ENCODE measurements around the gene GRIN3A.

Gene GRIN3A

DNA sequence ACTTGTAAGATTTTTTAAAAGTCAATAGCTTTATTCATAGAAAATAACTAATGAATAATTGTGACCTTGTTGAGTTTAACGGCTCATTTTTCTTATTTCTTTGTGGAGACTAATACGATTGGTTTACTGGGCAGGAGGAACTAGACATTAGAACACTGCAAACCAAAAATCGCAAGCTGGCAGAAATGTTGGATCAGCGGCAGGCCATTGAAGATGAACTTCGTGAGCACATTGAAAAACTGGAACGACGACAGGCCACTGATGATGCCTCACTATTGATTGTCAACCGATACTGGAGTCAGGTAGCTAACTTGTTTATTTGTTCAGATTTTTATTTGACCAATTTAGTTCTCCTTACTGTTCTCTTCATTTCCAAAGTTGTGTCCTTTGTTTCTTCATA is 198.4 kb downstream of the GRIN3A start:
- TF ChIP-seq POLR2AphosphoS5 (IDR thresholded peaks at IDR 0.05; ENCODE audit: low read depth, low read length) (no peak), TAF1 (IDR thresholded peaks at IDR 0.05; ENCODE audit: low read depth, low read length) (no peak), PAX5 (IDR thresholded peaks at IDR 0.05; ENCODE audit: insufficient read depth, low read length, severe bottlenecking) (no peak), SPI1 (IDR thresholded peaks at IDR 0.05; ENCODE audit: low read depth, low read length) (no peak)
- FAIRE-seq (no peak), DNase-seq (ENCODE audit: insufficient read length, low spot score) (no peak)

DNA sequence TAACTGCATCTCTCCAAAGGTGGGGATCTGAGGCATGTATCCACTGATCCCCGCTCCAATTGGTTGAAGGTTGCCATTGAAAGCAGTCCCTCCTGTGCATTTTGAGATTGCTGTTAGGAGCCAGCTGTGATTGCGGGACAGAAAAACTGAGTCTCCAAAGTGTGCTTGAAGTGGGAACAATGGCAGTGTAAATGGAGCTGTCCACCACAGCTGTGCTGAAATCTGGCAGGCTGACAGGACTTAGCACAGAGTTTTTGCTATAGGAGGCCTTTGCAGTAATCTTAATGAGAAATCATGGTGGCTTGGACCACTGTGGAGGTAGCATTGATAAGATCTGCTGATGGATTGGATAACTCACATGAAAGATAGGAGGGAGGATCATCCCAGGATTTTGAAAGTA is 201.5 kb downstream of the GRIN3A start:
- FAIRE-seq (no peak), DNase-seq (ENCODE audit: insufficient read length, low spot score) (no peak)
- TF ChIP-seq POLR2A (IDR thresholded peaks at IDR 0.05; ENCODE audit: low read depth, low read length), result no peak
- no peak for TF ChIP-seq PAX5 (IDR thresholded peaks at IDR 0.05; ENCODE audit: insufficient read depth, low read length, severe bottlenecking)
- no peak for TF ChIP-seq TAF1 (IDR thresholded peaks at IDR 0.05; ENCODE audit: low read depth, low read length)
- TF ChIP-seq SPI1 (IDR thresholded peaks at IDR 0.05; ENCODE audit: low read depth, low read length), result no peak
- no peak for TF ChIP-seq POU2F2 (IDR thresholded peaks at IDR 0.05; ENCODE audit: low read depth, low read length)
- no peak for TF ChIP-seq POLR2AphosphoS5 (IDR thresholded peaks at IDR 0.05; ENCODE audit: low read depth, low read length)

DNA sequence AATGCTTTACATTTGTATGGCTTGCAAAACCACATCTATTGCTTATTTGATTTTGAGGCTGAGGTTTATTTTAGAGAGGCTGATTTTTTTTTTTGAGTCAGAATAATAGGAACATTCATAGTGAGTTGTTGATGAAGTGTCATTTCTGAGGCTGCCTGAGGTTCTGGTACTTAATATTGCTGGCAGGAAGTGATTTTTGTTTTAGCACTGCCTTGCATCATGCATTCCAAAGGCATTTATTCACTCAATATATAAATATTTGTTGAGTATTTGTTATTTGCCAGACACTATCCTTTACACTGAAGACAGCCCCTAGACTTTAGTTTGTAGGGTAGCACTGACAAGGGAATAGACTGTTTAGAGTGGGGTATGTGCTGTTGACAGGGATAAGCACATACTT is 202.1 kb downstream of the GRIN3A start:
- DNase-seq (ENCODE audit: insufficient read length, low spot score) (no peak), FAIRE-seq (no peak)
- TF ChIP-seq POU2F2 (IDR thresholded peaks at IDR 0.05; ENCODE audit: low read depth, low read length) (no peak), POLR2A (IDR thresholded peaks at IDR 0.05; ENCODE audit: low read depth, low read length) (no peak), SPI1 (IDR thresholded peaks at IDR 0.05; ENCODE audit: low read depth, low read length) (no peak), TAF1 (IDR thresholded peaks at IDR 0.05; ENCODE audit: low read depth, low read length) (no peak), POLR2AphosphoS5 (IDR thresholded peaks at IDR 0.05; ENCODE audit: low read depth, low read length) (no peak), PAX5 (IDR thresholded peaks at IDR 0.05; ENCODE audit: insufficient read depth, low read length, severe bottlenecking) (no peak)

DNA sequence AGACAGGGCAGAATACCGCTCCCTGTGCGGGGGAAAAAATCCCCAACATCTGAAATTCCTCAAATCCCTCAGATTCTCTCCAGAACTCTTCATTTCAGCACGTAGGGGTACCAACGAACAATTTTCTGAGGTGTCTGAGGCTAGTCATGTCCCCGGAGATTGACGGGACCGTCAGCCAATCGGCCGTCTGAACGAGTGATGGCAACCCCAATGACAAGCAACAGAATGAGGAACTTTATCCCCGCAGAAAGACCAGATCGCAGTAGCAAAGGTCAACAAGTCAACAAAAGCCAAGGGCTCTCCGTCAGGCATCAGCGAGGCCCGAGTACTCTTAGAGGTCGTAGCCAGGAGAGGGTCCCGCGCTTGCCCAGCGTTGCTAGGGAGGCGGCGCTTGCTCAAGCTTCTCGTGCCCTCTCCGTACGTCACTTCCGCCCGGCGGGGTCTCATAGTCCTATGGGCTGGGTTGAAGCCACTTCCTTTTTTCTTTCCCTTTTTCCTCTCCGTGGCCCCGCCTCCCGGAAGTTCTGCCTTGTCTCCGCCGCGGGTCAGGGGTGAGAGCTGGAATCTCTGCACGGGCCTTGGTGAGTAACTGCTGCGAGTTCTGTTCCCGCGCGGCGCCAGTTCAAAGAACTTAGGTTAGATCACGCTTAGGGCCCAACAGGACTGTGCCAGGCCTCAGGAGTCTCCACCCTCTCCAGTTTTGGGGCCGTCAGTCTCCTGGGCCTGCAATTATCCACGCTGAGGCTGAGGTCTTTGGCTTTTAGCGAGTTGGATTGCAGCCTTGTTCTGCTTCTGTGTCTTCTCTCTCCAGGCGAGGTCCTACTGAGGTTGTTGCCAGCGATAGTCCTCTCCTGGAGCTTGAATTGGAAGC is 204.9 kb downstream of the GRIN3A start, which contains the start of gene RNF20:
TSS of gene RNF20 (plus strand) at position 520 of the 871 bp plus-strand sequence. CDS start 1,571 bp downstream, outside the sequence.
- no peak for TF ChIP-seq PAX5 (IDR thresholded peaks at IDR 0.05; ENCODE audit: insufficient read depth, low read length, severe bottlenecking)
- peak; percentile 31; the same call in 1 of the 2 replicates for TF ChIP-seq POU2F2 (IDR thresholded peaks at IDR 0.05; ENCODE audit: low read depth, low read length)
- TF ChIP-seq SPI1 (IDR thresholded peaks at IDR 0.05; ENCODE audit: low read depth, low read length), result peak; percentile 94
- peak; percentile 58; the same call in 1 of the 2 replicates for TF ChIP-seq TAF1 (IDR thresholded peaks at IDR 0.05; ENCODE audit: low read depth, low read length)
- TF ChIP-seq POLR2A (IDR thresholded peaks at IDR 0.05; ENCODE audit: low read depth, low read length), result peak; percentile 54
- TF ChIP-seq POLR2AphosphoS5 (IDR thresholded peaks at IDR 0.05; ENCODE audit: low read depth, low read length), result 0 out of 2 replicates have a peak, but pooled peaks have one; percentile 22
- DNase-seq (ENCODE audit: insufficient read length, low spot score) (peak; percentile 67), FAIRE-seq (peak; percentile 86)

DNA sequence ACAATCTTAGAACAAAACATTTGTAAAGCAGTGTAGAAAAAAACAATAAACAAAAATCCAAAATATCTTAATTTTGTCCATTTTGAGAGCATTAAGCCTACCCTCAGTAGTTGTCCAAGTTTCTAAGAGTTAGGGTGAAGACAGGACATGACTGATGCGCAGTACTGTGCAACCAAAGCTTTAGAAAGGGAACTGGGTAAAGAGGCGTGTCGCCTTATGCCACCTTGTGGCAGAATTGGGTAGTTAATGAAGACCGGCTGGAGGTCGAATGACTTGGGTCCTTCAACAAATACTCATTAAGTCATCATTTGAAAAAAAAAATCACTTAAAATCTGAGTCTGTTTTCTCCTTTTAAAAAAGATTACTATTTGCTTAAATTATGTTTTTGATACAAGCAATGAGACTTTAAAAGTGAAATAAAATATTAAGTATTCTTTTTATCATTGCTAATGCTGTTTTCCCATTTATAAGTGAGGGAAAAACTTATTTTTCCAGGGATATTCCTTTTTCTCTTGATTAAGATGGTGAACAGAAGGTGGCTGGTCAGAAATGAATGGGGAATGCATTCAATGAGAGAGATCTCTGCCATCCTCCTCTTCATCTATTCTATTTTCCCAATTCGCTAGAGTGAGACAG is 208.3 kb downstream of the GRIN3A start:
- FAIRE-seq (no peak), DNase-seq (ENCODE audit: insufficient read length, low spot score) (peak; percentile 26)
- TF ChIP-seq POU2F2 (IDR thresholded peaks at IDR 0.05; ENCODE audit: low read depth, low read length), result no peak
- TF ChIP-seq SPI1 (IDR thresholded peaks at IDR 0.05; ENCODE audit: low read depth, low read length), result peak; percentile 91

DNA sequence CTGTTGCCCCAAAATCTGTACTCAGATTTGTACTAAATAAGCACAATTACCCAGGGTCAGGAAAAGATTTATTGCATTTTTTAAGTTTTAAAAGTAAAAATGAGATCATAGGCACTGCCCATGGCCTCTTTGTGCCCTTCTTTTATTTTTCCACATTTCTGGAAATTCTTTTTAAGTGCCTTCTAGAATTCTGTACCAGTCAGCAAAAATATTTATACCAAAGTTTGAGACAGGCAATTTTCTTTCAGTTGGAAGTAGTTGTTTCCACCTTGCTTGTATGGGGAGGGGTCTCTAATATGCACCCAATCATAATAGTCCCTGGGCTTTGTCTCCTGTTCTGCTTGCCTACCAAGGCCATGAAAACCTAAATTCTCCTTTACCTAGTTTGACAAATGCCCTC is 210.4 kb downstream of the GRIN3A start:
- DNase-seq (ENCODE audit: insufficient read length, low spot score) (no peak), FAIRE-seq (no peak)
- no peak for TF ChIP-seq SPI1 (IDR thresholded peaks at IDR 0.05; ENCODE audit: low read depth, low read length)
- no peak for TF ChIP-seq POLR2AphosphoS5 (IDR thresholded peaks at IDR 0.05; ENCODE audit: low read depth, low read length)
- TF ChIP-seq POLR2A (IDR thresholded peaks at IDR 0.05; ENCODE audit: low read depth, low read length), result no peak
- TF ChIP-seq POU2F2 (IDR thresholded peaks at IDR 0.05; ENCODE audit: low read depth, low read length), result no peak
- no peak for TF ChIP-seq PAX5 (IDR thresholded peaks at IDR 0.05; ENCODE audit: insufficient read depth, low read length, severe bottlenecking)
- no peak for TF ChIP-seq TAF1 (IDR thresholded peaks at IDR 0.05; ENCODE audit: low read depth, low read length)

DNA sequence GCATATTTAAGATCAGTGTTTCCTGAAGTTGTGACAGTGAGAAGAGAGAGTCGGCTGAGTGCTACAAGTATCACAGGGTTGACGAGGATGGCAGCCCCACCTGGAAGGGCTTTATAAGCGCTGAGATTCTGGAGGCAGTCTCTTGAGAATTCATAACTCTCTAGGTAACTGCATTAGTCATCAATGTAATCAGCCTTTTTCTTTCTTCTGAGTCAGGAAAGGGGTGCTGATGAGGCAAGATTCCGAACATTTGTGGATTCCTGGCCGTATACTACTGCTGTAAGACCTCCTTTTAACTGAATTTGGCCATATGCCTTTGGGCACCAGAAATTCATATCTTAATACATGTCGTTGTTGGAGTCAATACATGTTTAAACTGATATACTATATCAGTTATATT is 211.4 kb downstream of the GRIN3A start:
- TF ChIP-seq POU2F2 (IDR thresholded peaks at IDR 0.05; ENCODE audit: low read depth, low read length) (no peak), PAX5 (IDR thresholded peaks at IDR 0.05; ENCODE audit: insufficient read depth, low read length, severe bottlenecking) (no peak), TAF1 (IDR thresholded peaks at IDR 0.05; ENCODE audit: low read depth, low read length) (no peak), POLR2A (IDR thresholded peaks at IDR 0.05; ENCODE audit: low read depth, low read length) (no peak), POLR2AphosphoS5 (IDR thresholded peaks at IDR 0.05; ENCODE audit: low read depth, low read length) (no peak), SPI1 (IDR thresholded peaks at IDR 0.05; ENCODE audit: low read depth, low read length) (no peak)
- FAIRE-seq (no peak), DNase-seq (ENCODE audit: insufficient read length, low spot score) (no peak)

DNA sequence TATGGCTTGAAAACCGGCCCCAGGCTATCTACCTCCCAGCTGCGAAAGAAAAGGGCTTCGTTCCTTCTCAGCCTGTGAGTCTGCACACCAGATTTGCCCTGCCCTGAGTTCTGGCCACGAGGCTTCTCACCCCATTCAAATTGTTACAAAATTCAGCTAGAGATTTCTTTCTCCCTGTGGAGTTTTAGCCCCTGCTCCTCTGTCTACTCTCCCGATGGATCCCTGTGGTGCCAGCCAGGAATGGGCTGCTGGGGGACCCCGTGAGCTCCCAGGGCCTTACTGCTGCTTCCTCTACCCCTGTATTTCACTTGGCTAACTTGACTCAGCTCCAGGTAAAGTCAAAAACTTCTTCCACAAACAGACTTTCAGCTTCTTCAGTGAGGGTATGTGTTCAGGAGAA is 214.1 kb downstream of the GRIN3A start:
- TF ChIP-seq TAF1 (IDR thresholded peaks at IDR 0.05; ENCODE audit: low read depth, low read length) (no peak), PAX5 (IDR thresholded peaks at IDR 0.05; ENCODE audit: insufficient read depth, low read length, severe bottlenecking) (no peak), POLR2AphosphoS5 (IDR thresholded peaks at IDR 0.05; ENCODE audit: low read depth, low read length) (no peak), POLR2A (IDR thresholded peaks at IDR 0.05; ENCODE audit: low read depth, low read length) (no peak), SPI1 (IDR thresholded peaks at IDR 0.05; ENCODE audit: low read depth, low read length) (no peak), POU2F2 (IDR thresholded peaks at IDR 0.05; ENCODE audit: low read depth, low read length) (no peak)
- DNase-seq (ENCODE audit: insufficient read length, low spot score) (no peak), FAIRE-seq (no peak)
